OCI-LY7 (cell line): Measurements from ENCODE around the gene YIPF1. TPM values are rescaled to one million over a fixed set of nuclear protein-coding genes. Genes with fewer than 3 reads are reported as not detected.
"Not testable (repeated sequence)": the region's sequence is repeated elsewhere in the genome, so short reads cannot be mapped to it uniquely, and the experiment has no call there.

ENCODE experiments used
- BruUV-seq: library from RNA; stranded (reverse); fragments of 400-500 nt; replicated peaks from 2 replicates; lab custom pipeline; 2021; lab: Mats Ljungman, UMichigan
- CTCF ChIA-PET: fragments of 300-600 bp; sonication (Branson Sonifier 250); formaldehyde crosslinking; loops from one replicate; lab custom pipeline; 2022; ENCODE audit warnings: antibody characterized with exemption; ENCODE audit not compliant: unreplicated experiment; lab: Charles Lee
- POLR2A ChIA-PET: fragments of 300-600 bp; sonication (Branson Sonifier 250); formaldehyde crosslinking; loops from one replicate; lab custom pipeline; 2022; ENCODE audit warnings: antibody characterized with exemption; lab: Charles Lee
- DNase-seq: peaks from one replicate; pipeline ENCODE4 v3.0.0-alpha.2; 2015; ENCODE audit warnings: low spot score
- H2AFZ ChIP-seq: fragments of 200-600 bp; sonication (generic), shearing (Covaris generic); 2 replicates; pipeline ENCODE4 v1.6.1; 2014; ENCODE audit warnings: mild to moderate bottlenecking, antibody characterized with exemption, low read length, moderate library complexity
- H3K27ac ChIP-seq: fragments of 200-600 bp; sonication (generic); 2 replicates; pipeline ENCODE4 v1.5.1; 2014; ENCODE audit warnings: mixed run types, low read depth, mild to moderate bottlenecking, moderate library complexity, low read length, inconsistent platforms; ENCODE audit not compliant: poor library complexity, severe bottlenecking
- H3K36me3 ChIP-seq: fragments of 200-600 bp; sonication (generic); 2 replicates; pipeline ENCODE4 v1.6.1; 2014; ENCODE audit warnings: mild to moderate bottlenecking, antibody characterized with exemption, low read length, moderate library complexity, mixed read lengths; ENCODE audit not compliant: insufficient read depth
- H3K4me1 ChIP-seq: fragments of 200-600 bp; sonication (generic); 2 replicates; pipeline ENCODE4 v1.5.1; 2014; ENCODE audit warnings: mild to moderate bottlenecking, low read length; ENCODE audit not compliant: insufficient read depth, poor library complexity, severe bottlenecking
- H3K4me2 ChIP-seq: fragments of 200-600 bp; sonication (generic); 2 replicates; pipeline ENCODE4 v1.6.1; 2014; ENCODE audit warnings: mild to moderate bottlenecking, low read length
- H3K4me3 ChIP-seq: fragments of 200-600 bp; sonication (generic); 2 replicates; pipeline ENCODE4 v1.5.1; 2014; ENCODE audit warnings: mild to moderate bottlenecking, low read depth, low read length; ENCODE audit not compliant: poor library complexity, severe bottlenecking
- H3K79me2 ChIP-seq: fragments of 200-600 bp; sonication (generic); 2 replicates; pipeline ENCODE4 v1.6.1; 2016; ENCODE audit warnings: low read depth, mild to moderate bottlenecking, low read length, moderate library complexity, mixed read lengths; ENCODE audit not compliant: insufficient read depth
- H3K9me2 ChIP-seq: fragments of 200-600 bp; sonication (generic); 2 replicates; pipeline ENCODE4 v1.6.1; 2016; ENCODE audit warnings: mild to moderate bottlenecking, low read length, mixed read lengths; ENCODE audit not compliant: insufficient read depth
- H3K9me3 ChIP-seq: fragments of 200-600 bp; sonication (generic); 2 replicates; pipeline ENCODE4 v1.6.1; 2014; ENCODE audit warnings: mild to moderate bottlenecking, mixed run types, low read length, mixed read lengths
- H4K20me1 ChIP-seq: fragments of 200-600 bp; sonication (generic); 2 replicates; pipeline ENCODE4 v1.6.1; 2014; ENCODE audit warnings: mild to moderate bottlenecking, antibody characterized with exemption, low read length, moderate library complexity, mixed read lengths; ENCODE audit not compliant: insufficient read depth
- CTCF ChIP-seq: fragments of 200-600 bp; sonication (generic); conservative IDR thresholded peaks from 2 replicates; pipeline ENCODE4 v1.5.1; 2014; ENCODE audit warnings: mild to moderate bottlenecking, antibody characterized with exemption, low read length, moderate library complexity, mixed read lengths
- EZH2phosphoT487 ChIP-seq: fragments of 200-600 bp; sonication (generic); IDR thresholded peaks from 2 replicates; pipeline ENCODE4 v1.6.1; 2018; ENCODE audit warnings: low read depth, borderline replicate concordance, mild to moderate bottlenecking, mixed run types, antibody characterized with exemption, low read length, moderate library complexity, mixed read lengths
- intact Hi-C: fragments of 100-400 bp; cut with micrococcal nuclease; formaldehyde crosslinking; loops from one replicate; pipeline ENCODE4 v1.10.0; 2022; ENCODE audit not compliant: unreplicated experiment
- total RNA-seq, 2 experiments: library from RNA; depleted of rRNA in 1 of 2; stranded (reverse); fragments of >200 nt in 1 of 2; shearing (Covaris generic) in 1 of 2; gene quantifications; 2 replicates each; pipeline ENCODE4 v1.2.3, GENCODE V29; 2014 to 2022

Gene YIPF1
- total RNA-seq, 2 experiments from 2014 or later: 15.0 to 16.7 TPM

DNA sequence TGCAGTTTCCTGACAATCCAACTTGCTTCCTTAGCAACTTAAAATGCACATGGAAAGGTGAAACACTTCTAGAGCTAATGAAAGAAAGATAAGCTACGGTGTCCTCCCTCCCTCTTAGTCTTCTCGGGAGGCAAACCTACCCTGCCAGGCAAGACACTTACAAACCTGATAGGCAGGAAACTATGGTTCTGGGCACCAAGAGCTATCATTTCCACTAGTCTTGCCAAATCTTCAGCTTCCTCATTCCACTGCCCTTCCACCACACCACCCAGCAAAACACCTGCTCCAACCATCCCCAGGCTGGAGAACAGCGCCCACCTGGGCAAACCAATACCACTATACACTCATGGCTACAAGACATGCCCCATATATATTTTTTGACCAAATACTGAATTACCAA is 66.7 kb downstream of the YIPF1 start:
- intact Hi-C loops: no loop called here
- Histone ChIP-seq H2AFZ (no peak overlapping the region), H4K20me1 (peaks cover 16% of the 10 kb centered on the region; the same call in 1 of the 2 replicates), H3K27ac (no peak overlapping the region), H3K4me1 (peaks cover 34% of the 10 kb centered on the region), H3K4me3 (no peak overlapping the region), H3K4me2 (no peak overlapping the region), H3K79me2 (peaks cover 87% of the 10 kb centered on the region), H3K36me3 (peaks cover 99% of the 10 kb centered on the region), H3K9me3 (no peaks in the 10 kb centered on the region), H3K9me2 (no peaks in the 10 kb centered on the region)
- no peak for TF ChIP-seq EZH2phosphoT487
- TF ChIP-seq CTCF: no peak
- no peak for DNase-seq
- BruUV-seq: no TSS peak
- ChIA-PET POLR2A (interaction anchor here (0.7 to 1.2 kb wide), 5 partner anchors 9 to 20 kb away, joined by 3 to 8 read pairs (median 4); no protein-coding TSS in a partner anchor), CTCF (no interaction called here)

- ChIA-PET CTCF (interaction anchor here (0.6 kb wide), 1 partner anchor 31 kb away, joined by 6 read pairs; no protein-coding TSS in a partner anchor), POLR2A (interaction anchor here (0.7 to 1.0 kb wide), 3 partner anchors 18 to 669 kb away, joined by 3 to 4 read pairs (median 3); no protein-coding TSS in a partner anchor)
- Histone ChIP-seq H3K4me1 (peaks cover 21% of the 10 kb centered on the region), H3K4me2 (no peak overlapping the region), H3K36me3 (peaks cover 99% of the 10 kb centered on the region), H3K4me3 (no peak overlapping the region), H3K9me3 (no peaks in the 10 kb centered on the region), H3K79me2 (peaks cover 87% of the 10 kb centered on the region), H3K9me2 (no peaks in the 10 kb centered on the region), H4K20me1 (peaks cover 10% of the 10 kb centered on the region; the same call in 1 of the 2 replicates), H3K27ac (no peak overlapping the region), H2AFZ (no peak overlapping the region)
- TF ChIP-seq CTCF (peak; percentile 47; the same call in 1 of the 2 replicates), EZH2phosphoT487 (no peak)
- BruUV-seq: no TSS peak
- intact Hi-C loops: no loop called here
- DNase-seq: no peak
Observed at GRCh38 chr1:53821380-53821779, 68.2 kb downstream of the YIPF1 start.

DNA sequence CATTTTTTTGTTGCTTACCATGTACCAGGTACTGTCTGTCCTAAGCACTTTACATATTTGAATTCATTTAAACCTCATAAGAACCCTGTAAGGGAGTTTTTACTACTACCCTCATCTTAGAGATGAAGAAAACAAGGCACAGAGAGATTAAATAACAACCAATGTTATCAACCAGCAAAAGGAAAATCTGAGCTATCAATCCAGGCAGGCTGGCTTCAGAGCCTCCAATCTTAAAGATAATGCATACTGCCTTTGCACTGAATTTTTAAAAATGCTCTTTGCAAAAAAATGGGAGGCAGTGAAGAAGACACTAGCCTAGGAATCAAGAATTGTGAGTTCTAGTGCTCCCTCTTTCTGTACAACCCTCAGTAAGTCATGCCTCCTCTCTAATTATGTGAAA is 70.2 kb downstream of the YIPF1 start:
- TF ChIP-seq CTCF (no peak), EZH2phosphoT487 (no peak)
- ChIA-PET POLR2A (interaction anchor here (0.9 to 1.3 kb wide), 2 partner anchors 12 to 14 kb away, joined by 3 to 4 read pairs; no protein-coding TSS in a partner anchor), CTCF (no interaction called here)
- H3K4me2 ChIP-seq: no peak overlapping the region
- H3K9me2 ChIP-seq: no peaks in the 10 kb centered on the region
- BruUV-seq: no TSS peak
- H3K9me3 ChIP-seq: no peaks in the 10 kb centered on the region
- no peak overlapping the region for H2AFZ ChIP-seq
- intact Hi-C loops: loop anchor here (5.0 kb wide), 1 partner anchor 47 kb away; no protein-coding TSS in a partner anchor
- no peak for DNase-seq
- peaks cover 100% of the 10 kb centered on the region for H3K36me3 ChIP-seq
- H3K4me1 ChIP-seq: peaks cover under 1% of the 10 kb centered on the region
- no peak overlapping the region for H3K4me3 ChIP-seq
- H4K20me1 ChIP-seq: no peaks in the 10 kb centered on the region
- H3K79me2 ChIP-seq: peaks cover 92% of the 10 kb centered on the region
- H3K27ac ChIP-seq: no peak overlapping the region

GRCh38 chr1:53816584-53816983 is 73.0 kb downstream of the YIPF1 start:
- H3K9me3 ChIP-seq, H3K27ac ChIP-seq, H3K9me2 ChIP-seq, H3K4me3 ChIP-seq, H3K4me2 ChIP-seq, CTCF ChIA-PET, BruUV-seq, H4K20me1 ChIP-seq, H3K4me1 ChIP-seq, POLR2A ChIA-PET, H2AFZ ChIP-seq, DNase-seq: not testable (repeated sequence)
- H3K79me2 ChIP-seq: peaks cover 91% of the 10 kb centered on the region
- intact Hi-C loops: loop anchor here (5.0 kb wide), 1 partner anchor 44 kb away; no protein-coding TSS in a partner anchor
- peaks cover 98% of the 10 kb centered on the region for H3K36me3 ChIP-seq
